GM23248 (cell line): ENCODE results near the gene PTPN2. TPM values are rescaled to one million over a fixed set of nuclear protein-coding genes. Genes with fewer than 3 reads are reported as not detected.

Source experiments
- DNase-seq: peaks from one replicate; pipeline ENCODE4 v3.0.0-alpha.2; 2015
- H2AFZ ChIP-seq: fragments of 200-600 bp; sonication (generic); 2 replicates; pipeline ENCODE4 v1.6.1; 2016; ENCODE audit warnings: antibody characterized with exemption
- H3F3A ChIP-seq: fragments of 200-600 bp; sonication (generic); 2 replicates; pipeline ENCODE4 v1.6.1; 2016; ENCODE audit warnings: mild to moderate bottlenecking, antibody characterized with exemption, mixed run types; ENCODE audit not compliant: insufficient read depth
- H3K27ac ChIP-seq: fragments of 200-600 bp; sonication (generic); 2 replicates; pipeline ENCODE4 v1.5.1; 2016; ENCODE audit warnings: mild to moderate bottlenecking
- H3K27me3 ChIP-seq: fragments of 200-600 bp; sonication (generic); replicated peaks from 2 replicates; pipeline ENCODE4 v1.6.1; 2016; ENCODE audit warnings: mild to moderate bottlenecking; ENCODE audit not compliant: insufficient read depth
- H3K36me3 ChIP-seq: fragments of 200-600 bp; sonication (generic); 2 replicates; pipeline ENCODE4 v1.6.1; 2016; ENCODE audit warnings: low read depth, mild to moderate bottlenecking
- H3K4me1 ChIP-seq: fragments of 200-600 bp; sonication (generic); 2 replicates; pipeline ENCODE4 v1.6.1; 2016; ENCODE audit warnings: mild to moderate bottlenecking; ENCODE audit not compliant: insufficient read depth
- H3K4me2 ChIP-seq: fragments of 200-600 bp; sonication (generic); one replicate; pipeline ENCODE4 v1.6.1; 2016; ENCODE audit warnings: mild to moderate bottlenecking; ENCODE audit not compliant: unreplicated experiment
- H3K4me3 ChIP-seq: fragments of 200-600 bp; sonication (generic); 2 replicates; pipeline ENCODE4 v1.5.1; 2016; ENCODE audit warnings: mild to moderate bottlenecking
- H3K79me2 ChIP-seq: fragments of 200-600 bp; sonication (generic); 2 replicates; pipeline ENCODE4 v1.6.1; 2016; ENCODE audit warnings: mild to moderate bottlenecking; ENCODE audit not compliant: insufficient read depth
- H3K9ac ChIP-seq: fragments of 200-600 bp; sonication (generic); 2 replicates; pipeline ENCODE4 v1.6.1; 2016; ENCODE audit warnings: mild to moderate bottlenecking
- H3K9me2 ChIP-seq: fragments of 200-600 bp; sonication (generic); 2 replicates; pipeline ENCODE4 v1.6.1; 2016; ENCODE audit warnings: mixed run types, mild to moderate bottlenecking, moderate library complexity; ENCODE audit not compliant: insufficient read depth
- H3K9me3 ChIP-seq: fragments of 200-600 bp; sonication (generic); one replicate; pipeline ENCODE4 v1.6.1; 2017; ENCODE audit warnings: low read depth
- H4K20me1 ChIP-seq: fragments of 200-600 bp; sonication (generic); 2 replicates; pipeline ENCODE4 v1.6.0; 2016; ENCODE audit not compliant: insufficient read depth
- EZH2 ChIP-seq: fragments of 200-600 bp; sonication (generic); IDR thresholded peaks from 2 replicates; pipeline ENCODE4 v1.6.1; 2018; ENCODE audit warnings: antibody characterized with exemption, mild to moderate bottlenecking; ENCODE audit not compliant: insufficient read depth, poor library complexity, severe bottlenecking
- EZH2phosphoT487 ChIP-seq: fragments of 200-600 bp; sonication (generic); IDR thresholded peaks from 2 replicates; pipeline ENCODE4 v1.6.1; 2018; ENCODE audit warnings: antibody characterized with exemption, moderate library complexity, mild to moderate bottlenecking, low read depth; ENCODE audit not compliant: insufficient read depth
- WGBS, 2 experiments: methylation state at CpG; one replicate each; pipeline ENCODE4 v1.1.6; 2015 to 2017; ENCODE audit warnings: low lambda C conversion rate in 2 of 2, low coverage in 1 of 2; ENCODE audit errors: missing lambda C conversion rate in 2 of 2; 5-methylcytosine and 5-hydroxymethylcytosine counted together
- in situ Hi-C: fragments of 300-500 bp; cut with MboI; formaldehyde crosslinking; loops from 2 replicates; pipeline ENCODE4 v1.15.0; 2020
- polyA plus RNA-seq: library from polyadenylated mRNA; unstranded; fragments of >200 nt; fragmentation: Nextera tagmentation; extraction: Ambion mirVana; gene quantifications from 2 replicates; pipeline ENCODE4 v1.2.1, GENCODE V29; 2016
- total RNA-seq: library from RNA; depleted of rRNA; stranded (reverse); fragments of >200 nt; shearing (Covaris generic); gene quantifications from 2 replicates; pipeline ENCODE4 v1.2.3, GENCODE V29; 2014

PTPN2 gene
- total and polyA plus RNA-seq, 2 experiments from 2014 or later: 18.4 to 30.5 TPM

- Histone ChIP-seq H3K4me1 (no peaks in the 10 kb centered on the region), H3K9me2 (no peaks in the 10 kb centered on the region), H3K4me3 (no peak overlapping the region), H2AFZ (no peak overlapping the region), H3K4me2 (no peak overlapping the region), H3K27ac (no peak overlapping the region), H4K20me1 (no peaks in the 10 kb centered on the region), H3K36me3 (peaks cover 4% of the 10 kb centered on the region; the same call in 1 of the 2 replicates), H3K9me3 (no peaks in the 10 kb centered on the region), H3K79me2 (peaks cover 75% of the 10 kb centered on the region), H3K9ac (no peak overlapping the region), H3K27me3 (no peaks in the 10 kb centered on the region), H3F3A (no peaks in the 10 kb centered on the region)
- DNase-seq: no peak
- 95 to 99% methylated on average over 2 of the region's 2 CpGs for WGBS, 2 experiments
- in situ Hi-C loops: no loop called here
- TF ChIP-seq EZH2 (no peak), EZH2phosphoT487 (no peak)
These were observed 34.5 kb downstream of the PTPN2 start for GRCh38 chr18:12849548-12849947.

GRCh38 chr18:12848405-12848804 is 35.6 kb downstream of the PTPN2 start:
- H3K4me3 ChIP-seq: no peak overlapping the region
- H3K27ac ChIP-seq: no peak overlapping the region
- H3K79me2 ChIP-seq: peaks cover 73% of the 10 kb centered on the region
- in situ Hi-C loops: no loop called here
- TF ChIP-seq EZH2phosphoT487: no peak
- no peak for TF ChIP-seq EZH2
- no peaks in the 10 kb centered on the region for H3F3A ChIP-seq
- no peaks in the 10 kb centered on the region for H3K9me2 ChIP-seq
- DNase-seq: no peak
- H3K36me3 ChIP-seq: peaks cover 4% of the 10 kb centered on the region; the same call in 1 of the 2 replicates
- no peak overlapping the region for H3K9ac ChIP-seq
- H2AFZ ChIP-seq: no peak overlapping the region
- H3K9me3 ChIP-seq: no peaks in the 10 kb centered on the region
- no peaks in the 10 kb centered on the region for H3K4me1 ChIP-seq
- no peaks in the 10 kb centered on the region for H3K27me3 ChIP-seq
- H4K20me1 ChIP-seq: no peaks in the 10 kb centered on the region
- WGBS, 2 experiments: 97 to 100% methylated on average over 1 of the region's 1 CpG
- no peak overlapping the region for H3K4me2 ChIP-seq

GRCh38 chr18:12844391-12844790 is 39.6 kb downstream of the PTPN2 start:
- Histone ChIP-seq H3K4me3 (no peak overlapping the region), H4K20me1 (no peaks in the 10 kb centered on the region), H3F3A (peaks cover 10% of the 10 kb centered on the region), H3K4me1 (peaks cover 10% of the 10 kb centered on the region), H3K36me3 (no peaks in the 10 kb centered on the region), H3K27ac (no peak overlapping the region), H3K4me2 (no peak overlapping the region), H3K79me2 (peaks cover 82% of the 10 kb centered on the region), H3K9me3 (no peaks in the 10 kb centered on the region), H2AFZ (no peak overlapping the region), H3K9ac (no peak overlapping the region), H3K9me2 (no peaks in the 10 kb centered on the region), H3K27me3 (no peaks in the 10 kb centered on the region)
- no peak for DNase-seq
- in situ Hi-C loops: no loop called here
- 78 to 81% methylated on average over 2 of the region's 2 CpGs for WGBS, 2 experiments
- TF ChIP-seq EZH2phosphoT487 (no peak), EZH2 (no peak)

DNA sequence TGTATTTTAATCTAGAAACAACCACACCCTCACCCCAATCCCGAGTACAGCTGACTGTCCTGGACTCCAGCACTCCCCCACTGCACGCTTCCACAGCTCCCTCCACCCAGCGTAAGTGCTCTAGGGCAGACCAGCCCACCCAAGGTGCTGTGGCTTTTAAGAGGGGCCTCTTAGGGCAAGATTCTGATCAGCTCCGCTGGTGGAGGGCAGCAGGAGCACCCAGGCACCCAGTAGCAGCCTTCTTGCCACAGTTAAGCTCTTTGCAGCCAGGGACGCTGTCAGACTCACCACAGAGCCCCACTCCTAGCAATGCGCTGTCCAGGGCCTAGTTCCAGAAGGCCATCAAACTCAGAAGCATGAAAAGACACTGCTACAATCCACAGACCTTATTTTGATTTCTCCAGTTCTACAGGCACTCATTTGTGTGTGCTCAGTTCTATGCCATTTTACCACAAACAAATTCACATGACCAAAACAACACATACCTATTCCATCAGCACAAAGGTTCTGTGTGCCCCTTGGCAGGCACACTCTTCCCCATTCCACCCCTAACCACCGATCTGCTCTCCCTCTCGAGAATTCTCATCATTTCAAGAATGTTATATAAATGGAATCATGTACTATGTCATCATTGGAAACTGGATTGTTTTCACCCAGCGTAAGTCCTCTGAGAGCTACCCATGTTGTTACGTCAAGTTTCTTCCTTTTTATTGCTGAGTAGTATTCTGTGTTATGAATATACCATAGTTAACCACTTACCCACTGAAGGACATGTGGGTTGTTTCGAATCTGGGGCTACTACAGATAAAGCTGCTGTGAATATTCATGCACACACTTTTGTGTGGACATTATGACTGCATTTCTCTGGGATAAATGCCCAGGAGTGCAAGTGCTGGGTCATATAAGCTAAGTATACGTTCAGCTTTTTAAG is 40.4 kb downstream of the PTPN2 start:
- no peak for DNase-seq
- Histone ChIP-seq H3K4me1 (peaks cover 17% of the 10 kb centered on the region), H3K9ac (no peak overlapping the region), H4K20me1 (no peaks in the 10 kb centered on the region), H2AFZ (no peak overlapping the region), H3K9me3 (no peaks in the 10 kb centered on the region), H3K79me2 (peaks cover 76% of the 10 kb centered on the region), H3K27me3 (no peaks in the 10 kb centered on the region), H3K4me3 (no peak overlapping the region), H3F3A (peaks cover 15% of the 10 kb centered on the region), H3K27ac (no peak overlapping the region), H3K4me2 (no peak overlapping the region), H3K36me3 (no peaks in the 10 kb centered on the region), H3K9me2 (no peaks in the 10 kb centered on the region)
- 97% methylated on average over 12 of the region's 12 CpGs for WGBS, 2 experiments
- in situ Hi-C loops: no loop called here
- no peak for TF ChIP-seq EZH2
- no peak for TF ChIP-seq EZH2phosphoT487
